ENCODE measurements around the gene OR10D3. TPM values are rescaled to one million over a fixed set of nuclear protein-coding genes. Genes with fewer than 3 reads are reported as not detected.

Gene OR10D3
- total RNA-seq, 3 donors from 2014 or later (not counting 1 experiment from before 2014, with no cell fraction given) = not detected

DNA sequence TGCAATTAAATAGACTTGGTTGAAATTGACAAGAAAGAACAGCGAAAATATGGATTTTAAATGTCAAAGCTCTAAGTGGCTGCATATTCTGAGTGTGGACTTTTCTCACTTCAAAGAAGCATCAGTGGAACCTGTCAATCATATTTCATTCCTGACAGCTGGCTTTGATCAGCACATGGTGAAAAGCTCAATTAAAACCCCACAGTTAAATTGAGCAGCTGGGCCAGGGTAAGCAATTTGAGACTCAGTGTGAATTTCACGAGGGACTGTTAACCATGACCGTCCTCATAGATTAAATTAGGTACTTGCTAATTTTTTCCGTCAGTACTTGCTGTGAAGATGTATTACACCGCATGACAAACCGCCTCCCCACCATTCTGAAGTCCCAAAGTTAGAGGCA, 11.0 kb upstream of the OR10D3 start:
- Mint-ChIP-seq H3K9me3 (no peaks in the 10 kb centered on the region), H3K27ac (no peak overlapping the region), H3K36me3 (no peaks in the 10 kb centered on the region), H3K4me3 (no peak overlapping the region), H3K4me1 (peaks cover 0 to 5% of the 10 kb centered on the region in 2 donors), H3K27me3 (ENCODE audit: low read depth in 2 of 2) (no peaks in the 10 kb centered on the region)
- intact Hi-C loops (cut with micrococcal nuclease) = no loop called here
- Histone ChIP-seq H3K4me1 (ENCODE audit: control insufficient read depth, insufficient read depth, low read length) (no peaks in the 10 kb centered on the region), H3K36me3 (ENCODE audit: control insufficient read depth, insufficient read depth, low read length) (no peaks in the 10 kb centered on the region), H3K27ac (ENCODE audit: low read length) (no peak overlapping the region), H3K27me3 (ENCODE audit: control insufficient read depth, insufficient read depth, low read length) (no peaks in the 10 kb centered on the region), H3K9me3 (ENCODE audit: control insufficient read depth, insufficient read depth, low read length) (no peaks in the 10 kb centered on the region), H3K4me3 (ENCODE audit: low read length) (no peak overlapping the region)
- WGBS (ENCODE audit: insufficient coverage) = 83% methylated on average over 4 of the region's 6 CpGs
- DNase-seq (no peak), ATAC-seq (no peak)
- TF ChIP-seq, protein P1, sequence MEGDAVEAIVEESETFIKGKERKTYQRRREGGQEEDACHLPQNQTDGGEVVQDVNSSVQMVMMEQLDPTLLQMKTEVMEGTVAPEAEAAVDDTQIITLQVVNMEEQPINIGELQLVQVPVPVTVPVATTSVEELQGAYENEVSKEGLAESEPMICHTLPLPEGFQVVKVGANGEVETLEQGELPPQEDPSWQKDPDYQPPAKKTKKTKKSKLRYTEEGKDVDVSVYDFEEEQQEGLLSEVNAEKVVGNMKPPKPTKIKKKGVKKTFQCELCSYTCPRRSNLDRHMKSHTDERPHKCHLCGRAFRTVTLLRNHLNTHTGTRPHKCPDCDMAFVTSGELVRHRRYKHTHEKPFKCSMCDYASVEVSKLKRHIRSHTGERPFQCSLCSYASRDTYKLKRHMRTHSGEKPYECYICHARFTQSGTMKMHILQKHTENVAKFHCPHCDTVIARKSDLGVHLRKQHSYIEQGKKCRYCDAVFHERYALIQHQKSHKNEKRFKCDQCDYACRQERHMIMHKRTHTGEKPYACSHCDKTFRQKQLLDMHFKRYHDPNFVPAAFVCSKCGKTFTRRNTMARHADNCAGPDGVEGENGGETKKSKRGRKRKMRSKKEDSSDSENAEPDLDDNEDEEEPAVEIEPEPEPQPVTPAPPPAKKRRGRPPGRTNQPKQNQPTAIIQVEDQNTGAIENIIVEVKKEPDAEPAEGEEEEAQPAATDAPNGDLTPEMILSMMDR (IDR thresholded peaks at IDR 0.05) = no peak

DNA sequence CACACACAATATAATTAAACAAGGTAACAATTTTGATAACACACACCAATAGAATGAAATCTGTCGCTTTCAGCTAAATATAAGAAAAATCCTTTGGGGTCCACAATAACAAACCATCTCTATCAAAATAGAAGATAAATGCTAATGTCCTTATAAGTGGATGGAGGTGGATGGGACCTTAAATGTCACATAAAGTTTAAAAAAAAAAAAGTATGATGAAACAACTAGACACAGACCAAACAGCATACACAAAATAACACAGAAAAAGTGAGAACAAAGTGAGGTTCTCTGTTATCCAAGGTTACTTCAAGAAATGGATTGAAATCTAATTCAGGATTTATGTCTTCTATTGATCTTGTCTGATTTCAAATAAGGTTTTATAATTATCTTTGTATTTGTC, 10.5 kb upstream of the OR10D3 start:
- intact Hi-C loops (cut with micrococcal nuclease) = no loop called here
- H3K4me1 ChIP-seq (ENCODE audit: control insufficient read depth, insufficient read depth, low read length) = no peaks in the 10 kb centered on the region
- no peaks in the 10 kb centered on the region for H3K36me3 ChIP-seq (ENCODE audit: control insufficient read depth, insufficient read depth, low read length)
- TF ChIP-seq, protein P1 (IDR thresholded peaks at IDR 0.05) = no peak
- WGBS (ENCODE audit: insufficient coverage) = no CpG with 5 or more reads among the region's 1 CpG
- H3K36me3 Mint-ChIP-seq = no peaks in the 10 kb centered on the region
- no peaks in the 10 kb centered on the region for H3K9me3 Mint-ChIP-seq
- H3K27me3 ChIP-seq (ENCODE audit: control insufficient read depth, insufficient read depth, low read length) = no peaks in the 10 kb centered on the region
- DNase-seq (no peak), ATAC-seq (no peak)
- no peaks in the 10 kb centered on the region for H3K27me3 Mint-ChIP-seq (ENCODE audit: low read depth in 2 of 2)
- H3K27ac ChIP-seq (ENCODE audit: low read length) = no peak overlapping the region
- no peak overlapping the region for H3K27ac Mint-ChIP-seq
- no peaks in the 10 kb centered on the region for H3K9me3 ChIP-seq (ENCODE audit: control insufficient read depth, insufficient read depth, low read length)
- no peak overlapping the region for H3K4me3 ChIP-seq (ENCODE audit: low read length)
- H3K4me1 Mint-ChIP-seq = peaks cover 0 to 5% of the 10 kb centered on the region in 2 donors
- H3K4me3 Mint-ChIP-seq = no peak overlapping the region

DNA sequence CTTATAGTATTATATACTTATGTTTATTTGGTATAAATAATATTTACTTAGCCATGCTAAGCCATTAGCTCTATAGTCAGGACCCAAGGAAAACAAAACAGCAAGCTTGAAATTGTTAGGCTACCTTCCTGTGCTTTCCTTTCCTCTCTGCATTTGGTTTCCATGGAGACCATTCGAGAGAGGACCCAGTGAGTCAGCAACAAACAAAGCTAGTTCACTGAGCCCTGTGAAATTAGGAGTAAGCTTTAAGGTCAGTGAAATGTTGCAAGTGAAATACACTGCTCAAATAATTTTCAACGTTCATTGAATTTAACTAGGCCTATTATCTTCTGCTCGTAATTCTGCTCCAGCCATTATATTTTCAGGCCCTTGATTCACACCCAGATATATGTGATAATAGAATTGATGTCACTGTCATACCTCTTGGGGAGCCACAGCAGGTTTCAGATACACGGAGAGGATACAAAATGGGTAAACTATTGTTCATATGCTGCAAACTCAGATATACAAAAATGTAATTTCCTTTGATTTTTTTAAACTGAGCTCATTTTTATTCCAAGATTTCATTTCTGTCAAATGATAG, 9.1 kb upstream of the OR10D3 start:
- Histone ChIP-seq H3K4me1 (ENCODE audit: control insufficient read depth, insufficient read depth, low read length) (no peaks in the 10 kb centered on the region), H3K27ac (ENCODE audit: low read length) (no peak overlapping the region), H3K4me3 (ENCODE audit: low read length) (no peak overlapping the region), H3K36me3 (ENCODE audit: control insufficient read depth, insufficient read depth, low read length) (no peaks in the 10 kb centered on the region), H3K27me3 (ENCODE audit: control insufficient read depth, insufficient read depth, low read length) (no peaks in the 10 kb centered on the region), H3K9me3 (ENCODE audit: control insufficient read depth, insufficient read depth, low read length) (no peaks in the 10 kb centered on the region)
- H3K27me3 Mint-ChIP-seq (ENCODE audit: low read depth in 2 of 2) = no peaks in the 10 kb centered on the region
- WGBS (ENCODE audit: insufficient coverage) = no CpG with 5 or more reads among the region's 4 CpGs
- ATAC-seq = no peak
- H3K4me3 Mint-ChIP-seq = no peak overlapping the region
- no peak overlapping the region for H3K27ac Mint-ChIP-seq
- no peak for DNase-seq
- H3K4me1 Mint-ChIP-seq = peaks cover 0 to 5% of the 10 kb centered on the region in 2 donors
- H3K9me3 Mint-ChIP-seq = no peaks in the 10 kb centered on the region
- no peaks in the 10 kb centered on the region for H3K36me3 Mint-ChIP-seq
- intact Hi-C loops (cut with micrococcal nuclease) = no loop called here
- TF ChIP-seq, protein P1 (IDR thresholded peaks at IDR 0.05) = no peak

All from natural killer cell (primary cell).